ENCODE measurements around the gene PLEKHG5. TPM values are rescaled to one million over a fixed set of nuclear protein-coding genes. Genes with fewer than 3 reads are reported as not detected.
"Not testable (repeated sequence)": the region's sequence is repeated elsewhere in the genome, so short reads cannot be mapped to it uniquely, and the experiment has no call there.

Gene PLEKHG5
- total and polyA plus RNA-seq, 11 donors: 7.2 to 20.2 (median 15.2) TPM

GRCh38 chr1:6440198-6441126 is 51.0 kb downstream of the PLEKHG5 start:
- intact Hi-C loops (cut with DNase I): no loop called here
- no peaks in the 10 kb centered on the region for H3K36me3 ChIP-seq
- peaks cover 0 to 9% (median 0%) of the 10 kb centered on the region in 12 donors for H3K4me1 ChIP-seq
- H3K27ac ChIP-seq: no peak overlapping the region
- 4 to 9% (median 7%) methylated on average over 58 to 101 of the region's 101 CpGs for WGBS, 4 donors
- no peaks in the 10 kb centered on the region for H3K9me3 ChIP-seq
- peak overlapping the region in 2 of 12 donors; percentile 23 to 33 for H3K4me3 ChIP-seq
- peak in 1 of 4 donors; percentile 10 for ATAC-seq
- peaks cover 10 to 72% (median 32%) of the 10 kb centered on the region in 9 donors for H3K27me3 ChIP-seq
- no peak for DNase-seq
- TF ChIP-seq POLR2A (IDR thresholded peaks at IDR 0.05) (no peak), CTCF (IDR thresholded peaks at IDR 0.05) (peak; percentile 3 to 48 (median 28))

- DNase-seq (peak in 2 of 5 donors; percentile 51 to 56), ATAC-seq (peak; percentile 60 to 78 (median 69))
- TF ChIP-seq CTCF (IDR thresholded peaks at IDR 0.05) (peak; percentile 88 to 96 (median 94)), POLR2A (IDR thresholded peaks at IDR 0.05) (no peak)
- H3K36me3 ChIP-seq: no peaks in the 10 kb centered on the region
- no peaks in the 10 kb centered on the region for H3K9me3 ChIP-seq
- peaks cover 0 to 9% (median 0%) of the 10 kb centered on the region in 12 donors for H3K4me1 ChIP-seq
- no peak overlapping the region for H3K4me3 ChIP-seq
- 6 to 9% (median 7%) methylated on average over 5 of the region's 5 CpGs for WGBS, 4 donors
- peaks cover 10 to 53% (median 31%) of the 10 kb centered on the region in 9 donors for H3K27me3 ChIP-seq
- intact Hi-C loops (cut with DNase I): loop anchor here in 4 of 10 donors (2.0 to 5.0 kb wide), 3 partner anchors 76 to 191 kb away; no protein-coding TSS in a partner anchor
- no peak overlapping the region for H3K27ac ChIP-seq
Observed at GRCh38 chr1:6438047-6438525, 53.4 kb downstream of the PLEKHG5 start.

- WGBS, 4 donors: 52 to 58% (median 54%) methylated on average over 14 to 22 of the region's 22 CpGs
- H3K27me3 ChIP-seq: peaks cover 10 to 51% (median 31%) of the 10 kb centered on the region in 9 donors
- intact Hi-C loops (cut with DNase I): loop anchor here in 2 of 10 donors (5.0 kb wide), 2 partner anchors 75 to 190 kb away; no protein-coding TSS in a partner anchor
Observed at GRCh38 chr1:6437012-6437700, 54.3 kb downstream of the PLEKHG5 start.

GRCh38 chr1:6436277-6436676 is 55.2 kb downstream of the PLEKHG5 start:
- ATAC-seq, H3K4me1 ChIP-seq, H3K36me3 ChIP-seq, H3K4me3 ChIP-seq, H3K9me3 ChIP-seq, DNase-seq, H3K27ac ChIP-seq: not testable (repeated sequence)
- H3K27me3 ChIP-seq: peaks cover 9 to 42% (median 24%) of the 10 kb centered on the region in 9 donors
- intact Hi-C loops (cut with DNase I): loop anchor here in 2 of 10 donors (5.0 kb wide), 2 partner anchors 74 to 189 kb away; no protein-coding TSS in a partner anchor
- WGBS, 4 donors: 72 to 89% (median 82%) methylated on average over 3 of the region's 3 CpGs

More at GRCh38 chr1:6437012-6437700, 54.3 kb downstream of the PLEKHG5 start:
- not testable (repeated sequence) for H3K27ac ChIP-seq, H3K4me1 ChIP-seq, H3K4me3 ChIP-seq, H3K36me3 ChIP-seq, DNase-seq, H3K9me3 ChIP-seq
- peak; percentile 38 to 60 (median 50) for ATAC-seq
- peak in 9 of 12 donors; percentile 10 to 47 (median 24) for TF ChIP-seq CTCF (IDR thresholded peaks at IDR 0.05)

Measured in heart left ventricle (tissue), 16 donors.